ENCODE results near the gene MEGF6.

The MEGF6 gene

GRCh38 chr1:3508757-3509415 is 102.4 kb downstream of the MEGF6 start:
- no peak overlapping the region for H3K4me3 Mint-ChIP-seq

GRCh38 chr1:3507636-3508275 is 103.6 kb downstream of the MEGF6 start:
- DNase-seq (ENCODE audit: low spot score in 2 of 2), result no peak
- no peaks in the 10 kb centered on the region for H3K4me1 Mint-ChIP-seq
- no peak overlapping the region for H3K27ac Mint-ChIP-seq
- ATAC-seq, result no peak
- H3K36me3 Mint-ChIP-seq, result no peaks in the 10 kb centered on the region
- no peak overlapping the region for H3K4me3 Mint-ChIP-seq
- H3K9me3 Mint-ChIP-seq, result no peaks in the 10 kb centered on the region

More at GRCh38 chr1:3508757-3509415, 102.4 kb downstream of the MEGF6 start:
- Mint-ChIP-seq H3K4me1 (no peaks in the 10 kb centered on the region), H3K36me3 (no peaks in the 10 kb centered on the region), H3K9me3 (no peaks in the 10 kb centered on the region), H3K27ac (no peak overlapping the region)
- DNase-seq (ENCODE audit: low spot score in 2 of 2) (no peak), ATAC-seq (no peak)

- Mint-ChIP-seq H3K4me3 (no peak overlapping the region), H3K27ac (no peak overlapping the region), H3K4me1 (no peaks in the 10 kb centered on the region), H3K36me3 (no peaks in the 10 kb centered on the region), H3K9me3 (no peaks in the 10 kb centered on the region)
- ATAC-seq (no peak), DNase-seq (ENCODE audit: low spot score in 2 of 2) (no peak)
Observed at GRCh38 chr1:3506943-3507342, 104.4 kb downstream of the MEGF6 start.

- Mint-ChIP-seq H3K9me3 (no peaks in the 10 kb centered on the region), H3K36me3 (no peaks in the 10 kb centered on the region), H3K4me1 (no peaks in the 10 kb centered on the region), H3K27ac (no peak overlapping the region), H3K4me3 (no peak overlapping the region)
- ATAC-seq, result no peak
- no peak for DNase-seq (ENCODE audit: low spot score in 2 of 2)
Observed at GRCh38 chr1:3506041-3506440, 105.3 kb downstream of the MEGF6 start.

- no peaks in the 10 kb centered on the region for H3K36me3 Mint-ChIP-seq
- no peaks in the 10 kb centered on the region for H3K4me1 Mint-ChIP-seq
- ATAC-seq (no peak), DNase-seq (ENCODE audit: low spot score in 2 of 2) (no peak)
- no peaks in the 10 kb centered on the region for H3K9me3 Mint-ChIP-seq
- H3K4me3 Mint-ChIP-seq, result no peak overlapping the region
- no peak overlapping the region for H3K27ac Mint-ChIP-seq
Observed at GRCh38 chr1:3505161-3505560, 106.1 kb downstream of the MEGF6 start.

- DNase-seq (ENCODE audit: low spot score in 2 of 2) (no peak), ATAC-seq (no peak)
- no peaks in the 10 kb centered on the region for H3K36me3 Mint-ChIP-seq
- H3K9me3 Mint-ChIP-seq, result no peaks in the 10 kb centered on the region
- no peaks in the 10 kb centered on the region for H3K4me1 Mint-ChIP-seq
- H3K27ac Mint-ChIP-seq, result no peak overlapping the region
- no peak overlapping the region for H3K4me3 Mint-ChIP-seq
Observed at GRCh38 chr1:3504822-3505153, 106.5 kb downstream of the MEGF6 start.

GRCh38 chr1:3504151-3504821 is 107.0 kb downstream of the MEGF6 start:
- no peaks in the 10 kb centered on the region for H3K4me1 Mint-ChIP-seq
- no peak for ATAC-seq

GRCh38 chr1:3503525-3503886 is 107.8 kb downstream of the MEGF6 start:
- no peaks in the 10 kb centered on the region for H3K4me1 Mint-ChIP-seq
- H3K27ac Mint-ChIP-seq, result peak overlapping the region; percentile 82
- H3K4me3 Mint-ChIP-seq, result no peak overlapping the region
- ATAC-seq, result no peak
- H3K9me3 Mint-ChIP-seq, result no peaks in the 10 kb centered on the region
- DNase-seq (ENCODE audit: low spot score in 2 of 2), result no peak
- H3K36me3 Mint-ChIP-seq, result no peaks in the 10 kb centered on the region

More at GRCh38 chr1:3504151-3504821, 107.0 kb downstream of the MEGF6 start:
- no peak overlapping the region for H3K4me3 Mint-ChIP-seq
- no peaks in the 10 kb centered on the region for H3K9me3 Mint-ChIP-seq
- H3K36me3 Mint-ChIP-seq, result no peaks in the 10 kb centered on the region
- no peak overlapping the region for H3K27ac Mint-ChIP-seq
- no peak for DNase-seq (ENCODE audit: low spot score in 2 of 2)

- H3K9me3 Mint-ChIP-seq, result no peaks in the 10 kb centered on the region
- no peak overlapping the region for H3K4me3 Mint-ChIP-seq
- ATAC-seq (no peak), DNase-seq (ENCODE audit: low spot score in 2 of 2) (no peak)
- H3K36me3 Mint-ChIP-seq, result no peaks in the 10 kb centered on the region
- peak overlapping the region; percentile 82 for H3K27ac Mint-ChIP-seq
- H3K4me1 Mint-ChIP-seq, result no peaks in the 10 kb centered on the region
Observed at GRCh38 chr1:3502641-3503524, 108.4 kb downstream of the MEGF6 start.

- Mint-ChIP-seq H3K4me3 (no peak overlapping the region), H3K27ac (peak overlapping the region; percentile 82), H3K9me3 (no peaks in the 10 kb centered on the region), H3K4me1 (no peaks in the 10 kb centered on the region), H3K36me3 (no peaks in the 10 kb centered on the region)
- ATAC-seq (peak; percentile 58), DNase-seq (ENCODE audit: low spot score in 2 of 2) (no peak)
Observed at GRCh38 chr1:3501856-3502640, 109.3 kb downstream of the MEGF6 start.

GRCh38 chr1:3501437-3501836 is 109.9 kb downstream of the MEGF6 start:
- H3K9me3 Mint-ChIP-seq, result no peaks in the 10 kb centered on the region
- no peaks in the 10 kb centered on the region for H3K4me1 Mint-ChIP-seq
- ATAC-seq (no peak), DNase-seq (ENCODE audit: low spot score in 2 of 2) (no peak)
- no peak overlapping the region for H3K4me3 Mint-ChIP-seq
- no peak overlapping the region for H3K27ac Mint-ChIP-seq
- H3K36me3 Mint-ChIP-seq, result no peaks in the 10 kb centered on the region

GRCh38 chr1:3500265-3500835 is 111.0 kb downstream of the MEGF6 start:
- ATAC-seq, result no peak
- no peak overlapping the region for H3K4me3 Mint-ChIP-seq
- H3K27ac Mint-ChIP-seq, result no peak overlapping the region

GRCh38 chr1:3499611-3500010 is 111.7 kb downstream of the MEGF6 start:
- H3K4me1 Mint-ChIP-seq, result no peaks in the 10 kb centered on the region
- ATAC-seq, result no peak

More at GRCh38 chr1:3500265-3500835, 111.0 kb downstream of the MEGF6 start:
- H3K4me1 Mint-ChIP-seq, result no peaks in the 10 kb centered on the region
- no peaks in the 10 kb centered on the region for H3K9me3 Mint-ChIP-seq
- DNase-seq (ENCODE audit: low spot score in 2 of 2), result no peak
- no peaks in the 10 kb centered on the region for H3K36me3 Mint-ChIP-seq

GRCh38 chr1:3498986-3499385 is 112.3 kb downstream of the MEGF6 start:
- Mint-ChIP-seq H3K36me3 (no peaks in the 10 kb centered on the region), H3K9me3 (no peaks in the 10 kb centered on the region), H3K27ac (no peak overlapping the region), H3K4me3 (no peak overlapping the region), H3K4me1 (no peaks in the 10 kb centered on the region)
- no peak for DNase-seq (ENCODE audit: low spot score in 2 of 2)
- no peak for ATAC-seq

More at GRCh38 chr1:3499611-3500010, 111.7 kb downstream of the MEGF6 start:
- Mint-ChIP-seq H3K36me3 (no peaks in the 10 kb centered on the region), H3K9me3 (no peaks in the 10 kb centered on the region), H3K27ac (no peak overlapping the region), H3K4me3 (no peak overlapping the region)
- no peak for DNase-seq (ENCODE audit: low spot score in 2 of 2)

All from stimulated activated effector memory CD8-positive, alpha-beta T cell treated with anti-CD3 and anti-CD28 coated beads, Interleukin-12 subunit alpha, Interleukin-12 subunit beta, amount 100 ng/mL, for 72 hours (primary cell).